Epithelial cell of esophagus (primary cell): Measurements from ENCODE around the gene EHBP1L1.
A peak's percentile ranks its signal among the peaks of the same experiment; 100 is the strongest.
"Not testable (repeated sequence)": the region's sequence is repeated elsewhere in the genome, so short reads cannot be mapped to it uniquely, and the experiment has no call there.

Experiments used
- DNase-seq: peaks from one replicate; pipeline ENCODE4 v3.0.0; 2010; ENCODE audit warnings: low read depth
- H3K4me3 ChIP-seq: 2 replicates; pipeline ENCODE4 v1.5.1; 2011; ENCODE audit warnings: mild to moderate bottlenecking, low read length, control low read depth
- TF ChIP-seq, protein P1 (sequence below): IDR thresholded peaks from 2 replicates; pipeline ENCODE4 v1.5.1; 2011; ENCODE audit warnings: low read depth, mild to moderate bottlenecking, low read length, control low read depth, inconsistent platforms; ENCODE audit not compliant: insufficient read depth; ENCODE audit errors: missing control alignments

The EHBP1L1 gene

DNA sequence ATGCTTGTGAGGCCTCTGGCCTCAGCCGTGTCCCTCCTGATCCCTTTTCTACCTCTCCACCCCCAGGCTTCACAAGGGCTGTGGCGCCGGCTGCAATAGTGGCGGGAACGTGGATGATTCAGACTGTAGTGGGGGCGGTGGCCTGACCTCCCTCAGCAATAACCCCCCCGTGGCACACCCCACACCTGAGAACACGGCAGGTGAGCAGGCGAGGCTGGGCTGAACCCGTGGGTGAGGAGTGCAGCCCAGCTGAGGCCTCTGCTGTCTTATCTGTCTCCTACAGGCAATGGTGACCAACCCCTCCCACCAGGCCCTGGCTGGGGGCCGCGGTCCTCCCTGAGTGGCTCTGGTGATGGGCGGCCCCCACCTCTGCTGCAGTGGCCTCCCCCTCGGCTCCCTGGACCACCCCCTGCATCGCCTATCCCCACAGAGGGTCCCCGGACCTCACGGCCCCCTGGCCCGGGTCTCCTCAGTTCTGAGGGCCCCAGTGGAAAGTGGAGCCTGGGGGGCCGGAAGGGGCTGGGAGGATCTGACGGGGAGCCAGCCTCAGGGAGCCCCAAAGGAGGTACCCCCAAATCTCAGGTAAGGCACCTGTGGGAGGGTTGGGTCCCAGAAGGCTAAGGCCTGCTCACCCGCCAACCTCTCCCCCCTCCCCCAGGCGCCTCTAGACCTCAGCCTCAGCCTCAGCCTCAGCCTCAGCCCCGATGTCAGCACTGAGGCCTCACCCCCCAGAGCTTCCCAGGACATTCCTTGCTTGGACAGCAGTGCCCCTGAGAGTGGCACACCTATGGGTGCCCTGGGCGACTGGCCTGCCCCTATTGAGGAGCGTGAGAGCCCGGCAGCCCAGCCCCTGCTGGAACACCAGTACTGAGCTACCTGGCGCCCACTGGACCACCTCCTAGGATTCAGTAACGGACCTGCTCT lies 60.5 kb downstream of the EHBP1L1 start:
- no peak overlapping the region for H3K4me3 ChIP-seq
- TF ChIP-seq, protein P1, sequence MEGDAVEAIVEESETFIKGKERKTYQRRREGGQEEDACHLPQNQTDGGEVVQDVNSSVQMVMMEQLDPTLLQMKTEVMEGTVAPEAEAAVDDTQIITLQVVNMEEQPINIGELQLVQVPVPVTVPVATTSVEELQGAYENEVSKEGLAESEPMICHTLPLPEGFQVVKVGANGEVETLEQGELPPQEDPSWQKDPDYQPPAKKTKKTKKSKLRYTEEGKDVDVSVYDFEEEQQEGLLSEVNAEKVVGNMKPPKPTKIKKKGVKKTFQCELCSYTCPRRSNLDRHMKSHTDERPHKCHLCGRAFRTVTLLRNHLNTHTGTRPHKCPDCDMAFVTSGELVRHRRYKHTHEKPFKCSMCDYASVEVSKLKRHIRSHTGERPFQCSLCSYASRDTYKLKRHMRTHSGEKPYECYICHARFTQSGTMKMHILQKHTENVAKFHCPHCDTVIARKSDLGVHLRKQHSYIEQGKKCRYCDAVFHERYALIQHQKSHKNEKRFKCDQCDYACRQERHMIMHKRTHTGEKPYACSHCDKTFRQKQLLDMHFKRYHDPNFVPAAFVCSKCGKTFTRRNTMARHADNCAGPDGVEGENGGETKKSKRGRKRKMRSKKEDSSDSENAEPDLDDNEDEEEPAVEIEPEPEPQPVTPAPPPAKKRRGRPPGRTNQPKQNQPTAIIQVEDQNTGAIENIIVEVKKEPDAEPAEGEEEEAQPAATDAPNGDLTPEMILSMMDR: no peak
- no peak for DNase-seq

DNA sequence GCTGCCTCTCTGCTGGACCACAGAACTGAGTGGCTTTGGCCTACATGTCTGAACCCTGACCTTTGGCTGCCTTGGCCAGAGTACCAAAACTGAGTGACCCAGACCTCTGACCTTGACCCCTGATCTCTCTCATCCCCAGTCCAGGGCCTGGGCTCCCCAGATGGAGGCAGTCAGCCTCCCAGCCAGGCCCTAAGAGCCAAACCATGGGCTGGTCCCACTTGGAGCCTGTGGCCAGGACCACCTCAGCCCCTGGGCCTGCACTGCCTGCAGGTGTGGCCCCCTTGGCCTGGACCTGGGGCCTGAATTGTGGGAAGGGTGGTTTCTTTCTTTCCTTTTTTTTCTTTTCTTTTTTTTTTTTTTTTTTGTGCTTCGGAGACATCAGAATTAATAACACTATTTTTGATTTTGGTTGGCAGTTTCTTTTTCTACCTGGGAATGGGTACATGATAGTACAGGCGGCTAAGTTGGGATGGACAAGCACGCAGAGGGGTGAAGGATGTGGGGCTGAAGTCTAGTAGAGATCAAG lies 61.2 kb downstream of the EHBP1L1 start:
- TF ChIP-seq, protein P1: no peak

DNA sequence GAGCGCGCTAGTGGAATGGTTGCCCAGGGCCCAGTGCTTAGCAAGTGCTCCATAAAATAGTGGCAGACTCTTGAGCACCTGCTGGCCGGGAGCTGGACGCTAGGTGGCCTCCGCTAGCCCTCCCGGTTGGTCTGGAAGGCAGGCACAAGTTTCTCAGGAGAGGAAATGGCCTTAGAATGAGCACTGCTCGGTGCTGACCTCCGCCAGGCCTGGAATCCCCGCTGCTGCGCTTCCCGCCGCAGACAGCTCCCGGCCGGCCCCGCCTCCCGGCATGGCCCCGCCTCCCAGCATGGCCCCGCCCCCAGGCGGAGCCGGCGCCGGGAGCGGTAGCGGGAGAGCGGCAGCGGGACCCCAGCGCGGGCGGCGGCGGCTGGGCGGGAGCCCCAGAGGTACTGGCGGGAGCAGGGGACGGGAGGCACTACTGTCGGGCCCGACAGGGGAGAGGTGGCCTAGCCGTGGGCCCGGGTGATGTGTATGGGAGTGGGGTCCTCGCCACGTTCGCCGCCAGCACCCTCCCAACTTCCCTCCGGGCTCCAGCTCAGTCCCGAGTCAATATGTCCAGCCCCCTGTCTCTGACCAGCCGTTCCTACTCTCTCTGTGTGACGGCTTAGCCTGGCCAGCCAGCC lies 62.1 kb downstream of the EHBP1L1 start, which contains the start of gene SIPA1:
Gene SIPA1 (plus strand): TSS at position 308 of the 626 bp plus-strand sequence. CDS start 2,821 bp downstream, outside the sequence.
- H3K4me3 ChIP-seq: peak within 1 kb of the TSS; percentile 64
- TF ChIP-seq, protein P1: no peak
- DNase-seq: peak; percentile 67

More for the DNA sequence above, 61.2 kb downstream of the EHBP1L1 start:
- H3K4me3 ChIP-seq: no peak overlapping the region
- DNase-seq: no peak

DNA sequence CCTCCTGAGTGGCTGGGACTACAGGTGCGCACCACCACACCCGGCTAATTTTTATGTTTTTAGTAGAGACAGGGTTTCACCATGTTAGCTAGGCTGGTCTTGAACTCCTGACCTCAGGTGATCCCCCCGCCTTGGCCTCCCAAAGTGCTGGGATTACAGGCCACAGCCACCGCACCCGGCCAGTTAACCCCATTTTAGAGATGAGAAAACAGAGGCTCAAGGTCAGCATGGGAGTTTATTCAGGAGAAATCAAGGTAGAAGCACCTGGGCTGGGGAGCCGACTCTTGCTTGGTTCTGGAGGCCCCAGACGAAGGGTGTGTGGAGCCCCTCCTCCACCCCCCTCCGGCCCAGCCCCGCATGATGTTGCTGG lies 63.4 kb downstream of the EHBP1L1 start:
- not testable (repeated sequence) for DNase-seq, H3K4me3 ChIP-seq

DNA sequence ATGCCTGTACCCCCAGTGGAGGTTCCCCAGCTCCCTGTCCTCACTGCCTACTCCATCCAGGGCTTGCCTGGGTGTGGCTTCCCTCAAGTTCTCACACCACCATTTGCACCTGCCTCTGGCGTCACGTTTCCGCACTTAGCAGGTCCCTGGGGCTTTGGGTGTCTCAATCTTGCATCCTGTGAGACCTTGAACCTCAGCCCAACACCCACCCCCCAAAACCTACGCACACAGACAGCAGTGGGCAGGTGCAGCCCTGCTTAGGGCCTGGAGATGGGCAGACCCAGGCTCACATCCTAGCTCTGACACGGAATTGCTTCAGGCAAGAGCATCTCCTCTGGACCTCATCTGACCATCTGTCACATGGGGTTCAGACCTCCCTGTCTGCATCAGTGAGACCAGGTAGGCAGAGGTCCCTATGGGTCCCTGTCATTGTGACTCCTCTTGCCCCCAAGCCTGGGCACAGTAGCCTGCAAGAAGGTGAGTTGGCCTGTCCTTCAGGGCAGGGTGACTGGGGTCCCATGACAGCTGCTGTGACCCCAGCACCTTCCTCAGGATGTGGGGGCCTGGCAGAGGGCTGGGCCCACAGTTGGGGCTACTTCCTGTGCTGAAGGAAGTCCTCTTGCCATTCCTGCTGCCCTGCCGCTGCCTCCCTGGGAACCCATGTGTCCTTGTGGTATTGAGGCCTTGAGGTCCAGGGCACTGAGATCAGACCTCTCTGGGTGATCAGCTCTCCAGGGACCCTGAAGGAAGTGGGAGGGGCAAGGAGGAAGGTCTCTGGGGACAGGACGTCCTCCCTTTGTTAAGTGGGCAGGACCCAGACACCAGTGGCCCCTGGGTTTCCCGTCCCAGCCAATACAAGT lies 64.0 kb downstream of the EHBP1L1 start:
- no peak overlapping the region for H3K4me3 ChIP-seq
- TF ChIP-seq, protein P1: no peak
- no peak for DNase-seq

DNA sequence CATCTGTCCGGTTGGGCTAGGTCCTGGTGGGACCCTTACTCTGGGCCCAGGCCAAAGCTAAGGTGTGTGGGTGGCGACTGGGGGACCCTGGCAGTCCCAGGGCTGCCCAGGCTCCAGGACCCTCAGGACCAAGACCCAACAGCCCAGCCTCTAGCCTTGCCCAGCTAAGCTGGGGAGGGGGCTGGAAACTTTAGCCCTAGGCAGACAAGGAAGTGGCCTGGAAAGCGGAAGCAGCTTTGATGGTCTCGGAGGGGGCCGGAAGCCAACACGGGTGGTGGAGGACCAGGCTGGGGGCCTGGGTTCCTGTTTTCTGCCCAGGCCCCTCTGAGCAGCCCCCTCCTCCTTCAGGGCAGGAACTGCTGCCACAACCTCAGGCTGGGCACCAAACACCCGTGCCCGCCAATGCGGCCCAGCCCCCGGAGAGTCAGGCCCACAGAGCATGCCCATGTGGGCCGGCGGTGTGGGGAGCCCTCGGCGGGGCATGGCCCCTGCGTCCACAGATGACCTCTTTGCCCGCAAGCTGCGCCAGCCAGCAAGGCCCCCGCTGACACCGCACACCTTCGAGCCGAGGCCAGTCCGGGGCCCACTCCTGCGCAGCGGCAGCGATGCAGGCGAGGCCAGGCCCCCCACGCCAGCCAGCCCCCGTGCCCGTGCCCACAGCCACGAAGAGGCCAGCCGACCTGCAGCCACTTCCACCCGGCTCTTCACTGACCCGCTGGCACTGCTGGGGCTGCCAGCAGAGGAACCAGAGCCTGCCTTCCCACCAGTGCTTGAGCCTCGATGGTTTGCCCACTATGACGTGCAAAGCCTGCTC lies 64.8 kb downstream of the EHBP1L1 start:
- DNase-seq: no peak
- TF ChIP-seq, protein P1: no peak
- H3K4me3 ChIP-seq: no peak overlapping the region
